ENCODE data around the gene ALPK1. TPM values are rescaled to one million over a fixed set of nuclear protein-coding genes. Genes with fewer than 3 reads are reported as not detected.

The ALPK1 gene
- total and polyA plus RNA-seq, 2 donors (not counting 1 experiment from before 2014, with no cell fraction given), result 5.5 to 27.2 TPM

DNA sequence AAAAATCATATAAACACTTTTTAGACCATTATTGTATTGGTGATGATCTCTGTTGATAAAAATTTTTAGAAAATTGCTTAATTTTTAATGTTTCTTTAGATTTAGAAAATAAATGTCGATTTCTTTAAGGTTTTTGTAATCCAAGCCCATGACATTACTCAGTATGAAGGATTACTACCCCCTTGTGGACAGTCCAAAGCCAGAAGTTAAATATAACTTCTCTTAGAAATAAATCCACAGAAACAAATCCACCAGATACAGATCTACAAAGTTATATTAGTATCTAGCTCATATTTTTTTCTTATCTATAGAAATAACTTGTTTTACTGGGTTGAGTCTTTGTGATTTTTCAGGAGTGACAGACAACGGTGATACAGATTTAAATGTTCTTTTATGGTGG lies 30.3 kb upstream of the ALPK1 start:
- Mint-ChIP-seq H3K27me3 (no peaks in the 10 kb centered on the region), H3K27ac (no peak overlapping the region), H3K4me3 (no peak overlapping the region), H3K4me1 (no peaks in the 10 kb centered on the region), H3K9me3 (ENCODE audit: insufficient read depth) (no peaks in the 10 kb centered on the region)
- ChIA-PET CTCF (interaction anchor here (0.8 to 4.4 kb wide), 13 partner anchors 12 to 167 kb away, joined by 3 to 28 read pairs (median 3); partner anchors contain the start of gene TIFA), POLR2A (no interaction called here)
- peaks cover 0 to 1% of the 10 kb centered on the region in 2 experiments for H3K36me3 ChIP-seq (replicated peaks in 1 of 2; ENCODE audit: control extremely low read depth in 1 of 2, control insufficient read depth in 1 of 2, extremely low read depth in 1 of 2, insufficient read depth in 2 of 2, low read length in 1 of 2)
- intact Hi-C loops (cut with micrococcal nuclease), result loop anchor here (2.0 kb wide), 1 partner anchor 52 kb away; no protein-coding TSS in a partner anchor
- no peak overlapping the region for H2AFZ ChIP-seq (ENCODE audit: insufficient read depth, low read depth, low read length, poor library complexity, severe bottlenecking)
- H3K9me3 ChIP-seq (ENCODE audit: control extremely low read depth in 1 of 3, control insufficient read depth in 2 of 3, insufficient read depth in 1 of 3, low read length in 2 of 3), result no peaks in the 10 kb centered on the region
- H3K4me1 ChIP-seq (ENCODE audit: control insufficient read depth in 2 of 2, insufficient read depth in 2 of 2, low read length in 2 of 2), result no peaks in the 10 kb centered on the region
- TF ChIP-seq, protein P1, sequence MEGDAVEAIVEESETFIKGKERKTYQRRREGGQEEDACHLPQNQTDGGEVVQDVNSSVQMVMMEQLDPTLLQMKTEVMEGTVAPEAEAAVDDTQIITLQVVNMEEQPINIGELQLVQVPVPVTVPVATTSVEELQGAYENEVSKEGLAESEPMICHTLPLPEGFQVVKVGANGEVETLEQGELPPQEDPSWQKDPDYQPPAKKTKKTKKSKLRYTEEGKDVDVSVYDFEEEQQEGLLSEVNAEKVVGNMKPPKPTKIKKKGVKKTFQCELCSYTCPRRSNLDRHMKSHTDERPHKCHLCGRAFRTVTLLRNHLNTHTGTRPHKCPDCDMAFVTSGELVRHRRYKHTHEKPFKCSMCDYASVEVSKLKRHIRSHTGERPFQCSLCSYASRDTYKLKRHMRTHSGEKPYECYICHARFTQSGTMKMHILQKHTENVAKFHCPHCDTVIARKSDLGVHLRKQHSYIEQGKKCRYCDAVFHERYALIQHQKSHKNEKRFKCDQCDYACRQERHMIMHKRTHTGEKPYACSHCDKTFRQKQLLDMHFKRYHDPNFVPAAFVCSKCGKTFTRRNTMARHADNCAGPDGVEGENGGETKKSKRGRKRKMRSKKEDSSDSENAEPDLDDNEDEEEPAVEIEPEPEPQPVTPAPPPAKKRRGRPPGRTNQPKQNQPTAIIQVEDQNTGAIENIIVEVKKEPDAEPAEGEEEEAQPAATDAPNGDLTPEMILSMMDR (IDR thresholded peaks at IDR 0.05), result peak; percentile 62
- TF ChIP-seq EZH2 (IDR thresholded peaks at IDR 0.05; ENCODE audit: borderline replicate concordance, insufficient read depth, low read depth, low read length, poor library complexity, severe bottlenecking), result no peak
- H3K4me2 ChIP-seq (replicated peaks; ENCODE audit: low read depth, low read length, poor library complexity, severe bottlenecking), result no peak overlapping the region
- peaks cover 4% of the 10 kb centered on the region for H3K79me2 ChIP-seq (ENCODE audit: control insufficient read depth, insufficient read depth, low read length)
- H3K27me3 ChIP-seq (replicated peaks in 1 of 4; ENCODE audit: control extremely low read depth in 1 of 4, control insufficient read depth in 3 of 4, insufficient read depth in 4 of 4, low read length in 3 of 4), result no peaks in the 10 kb centered on the region
- peaks cover 8% of the 10 kb centered on the region for H4K20me1 ChIP-seq (ENCODE audit: control insufficient read depth, insufficient read depth, low read length, poor library complexity, severe bottlenecking)
- peak; percentile 23 for DNase-seq
- no peak for ATAC-seq (ENCODE audit: low read depth)
- no peak overlapping the region for H3K9ac ChIP-seq (ENCODE audit: low read length)
- no CpG with 5 or more reads among the region's 2 CpGs for WGBS (ENCODE audit: insufficient coverage)
- no peak overlapping the region for H3K4me3 ChIP-seq (ENCODE audit: control extremely low read depth in 1 of 5, extremely low read depth in 1 of 5, insufficient read depth in 1 of 5, low read depth in 2 of 5, low read length in 4 of 5)
- no peak overlapping the region for H3K27ac ChIP-seq (ENCODE audit: low read length in 2 of 2)

DNA sequence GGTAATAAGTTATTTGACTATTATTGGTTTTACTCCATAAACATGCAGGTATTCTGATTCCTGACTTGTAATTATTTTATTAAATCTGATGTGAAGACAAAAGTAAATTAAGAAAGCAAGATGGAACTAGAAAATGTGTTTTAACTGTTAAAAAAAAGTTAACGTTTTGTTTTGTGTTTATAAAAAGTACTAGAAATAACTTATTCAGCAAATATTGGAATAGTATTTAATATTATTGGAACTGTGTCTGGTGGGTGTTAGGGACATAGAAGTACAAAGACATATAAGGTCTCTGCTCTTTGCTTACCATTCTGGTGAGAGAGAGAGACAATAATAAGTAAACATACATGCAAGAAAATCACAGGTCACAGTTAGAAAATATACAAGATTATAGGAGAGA lies 27.1 kb upstream of the ALPK1 start:
- ChIA-PET POLR2A (no interaction called here), CTCF (interaction anchor here (0.7 kb wide), 1 partner anchor 63 kb away, joined by 3 read pairs; no protein-coding TSS in a partner anchor)
- no peak for ATAC-seq (ENCODE audit: low read depth)
- H2AFZ ChIP-seq (ENCODE audit: insufficient read depth, low read depth, low read length, poor library complexity, severe bottlenecking), result no peak overlapping the region
- no peak for TF ChIP-seq EZH2 (IDR thresholded peaks at IDR 0.05; ENCODE audit: borderline replicate concordance, insufficient read depth, low read depth, low read length, poor library complexity, severe bottlenecking)
- TF ChIP-seq, protein P1 (IDR thresholded peaks at IDR 0.05), result no peak
- intact Hi-C loops (cut with micrococcal nuclease), result no loop called here
- Mint-ChIP-seq H3K9me3 (ENCODE audit: insufficient read depth) (no peaks in the 10 kb centered on the region), H3K4me3 (no peak overlapping the region), H3K27me3 (no peaks in the 10 kb centered on the region), H3K27ac (no peak overlapping the region), H3K4me1 (peaks cover 1% of the 10 kb centered on the region)
- no peak overlapping the region for H3K9ac ChIP-seq (ENCODE audit: low read length)
- no peak for DNase-seq
- H3K4me2 ChIP-seq (replicated peaks; ENCODE audit: low read depth, low read length, poor library complexity, severe bottlenecking), result no peak overlapping the region
- peaks cover 0 to 4% of the 10 kb centered on the region in 2 experiments for H3K36me3 ChIP-seq (replicated peaks in 1 of 2; ENCODE audit: control extremely low read depth in 1 of 2, control insufficient read depth in 1 of 2, extremely low read depth in 1 of 2, insufficient read depth in 2 of 2, low read length in 1 of 2)
- no peaks in the 10 kb centered on the region for H3K9me3 ChIP-seq (ENCODE audit: control extremely low read depth in 1 of 3, control insufficient read depth in 2 of 3, insufficient read depth in 1 of 3, low read length in 2 of 3)
- H3K27ac ChIP-seq (ENCODE audit: low read length in 2 of 2), result peak overlapping the region in 1 of 2 donors; percentile 63
- peaks cover 13% of the 10 kb centered on the region for H4K20me1 ChIP-seq (ENCODE audit: control insufficient read depth, insufficient read depth, low read length, poor library complexity, severe bottlenecking)
- no CpG with 5 or more reads among the region's 1 CpG for WGBS (ENCODE audit: insufficient coverage)
- peaks cover 20% of the 10 kb centered on the region for H3K79me2 ChIP-seq (ENCODE audit: control insufficient read depth, insufficient read depth, low read length)
- no peak overlapping the region for H3K4me3 ChIP-seq (ENCODE audit: control extremely low read depth in 1 of 5, extremely low read depth in 1 of 5, insufficient read depth in 1 of 5, low read depth in 2 of 5, low read length in 4 of 5)
- no peaks in the 10 kb centered on the region for H3K4me1 ChIP-seq (ENCODE audit: control insufficient read depth in 2 of 2, insufficient read depth in 2 of 2, low read length in 2 of 2)
- no peaks in the 10 kb centered on the region for H3K27me3 ChIP-seq (replicated peaks in 1 of 4; ENCODE audit: control extremely low read depth in 1 of 4, control insufficient read depth in 3 of 4, insufficient read depth in 4 of 4, low read length in 3 of 4)
